Stimulated activated CD8-positive, alpha-beta memory T cell treated with anti-CD3 and anti-CD28 coated beads, Interleukin-2, amount 100 ng/mL, for 48 hours (primary cell): ENCODE measurements around the gene RNF19B.

Experiments
- DNase-seq, 2 donors: peaks; one replicate each; pipeline ENCODE4 v3.0.0-alpha.2; 2020; ENCODE audit warnings: low read depth in 2 of 2

Gene RNF19B

DNA sequence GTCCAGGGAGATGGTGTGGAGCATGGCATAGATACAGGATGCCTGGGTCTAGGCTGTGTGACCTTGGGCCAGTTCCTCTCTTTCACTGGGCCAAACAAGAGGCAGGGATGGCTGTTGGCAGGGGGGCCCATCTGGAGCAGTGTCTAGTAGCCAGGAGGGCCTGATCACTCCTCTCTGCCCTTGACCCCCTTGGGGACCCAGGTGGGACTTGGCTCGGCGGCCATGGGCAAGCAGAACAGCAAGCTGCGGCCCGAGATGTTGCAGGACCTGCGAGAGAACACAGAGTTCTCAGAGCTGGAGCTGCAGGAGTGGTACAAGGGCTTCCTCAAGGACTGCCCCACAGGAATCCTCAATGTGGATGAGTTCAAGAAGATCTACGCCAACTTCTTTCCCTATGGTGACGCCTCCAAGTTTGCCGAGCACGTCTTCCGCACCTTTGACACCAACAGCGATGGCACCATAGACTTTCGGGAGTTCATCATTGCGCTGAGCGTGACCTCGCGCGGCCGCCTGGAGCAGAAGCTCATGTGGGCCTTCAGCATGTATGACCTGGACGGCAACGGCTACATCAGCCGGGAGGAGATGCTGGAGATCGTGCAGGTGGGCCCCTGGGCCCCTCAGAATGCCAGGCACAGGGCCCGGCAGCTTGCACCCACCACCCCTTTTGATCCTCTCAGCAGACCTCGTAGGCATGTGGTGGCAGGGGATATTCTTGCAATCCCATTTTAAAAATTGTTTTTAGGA lies 75.8 kb downstream of the RNF19B start:
- no peak for DNase-seq

DNA sequence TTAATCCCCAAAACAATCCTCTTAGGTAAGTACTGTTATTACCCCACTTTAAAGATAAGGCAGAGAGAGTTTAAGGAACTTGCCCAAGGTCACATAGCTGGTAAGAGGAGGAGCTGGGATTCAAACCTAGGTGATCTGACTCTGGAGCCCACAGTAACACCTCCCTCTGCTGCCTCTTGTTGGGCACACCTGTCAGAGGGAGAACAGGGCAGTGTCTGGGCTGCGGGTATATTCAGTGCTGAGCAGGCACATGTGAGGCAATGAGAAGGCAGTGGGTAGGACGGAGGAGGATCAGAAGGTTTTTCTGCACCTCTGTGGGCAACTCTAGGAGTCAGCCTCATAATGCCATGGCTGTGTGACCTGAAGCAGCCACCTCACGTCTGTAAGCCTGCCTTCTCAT lies 76.5 kb downstream of the RNF19B start:
- no peak for DNase-seq

DNA sequence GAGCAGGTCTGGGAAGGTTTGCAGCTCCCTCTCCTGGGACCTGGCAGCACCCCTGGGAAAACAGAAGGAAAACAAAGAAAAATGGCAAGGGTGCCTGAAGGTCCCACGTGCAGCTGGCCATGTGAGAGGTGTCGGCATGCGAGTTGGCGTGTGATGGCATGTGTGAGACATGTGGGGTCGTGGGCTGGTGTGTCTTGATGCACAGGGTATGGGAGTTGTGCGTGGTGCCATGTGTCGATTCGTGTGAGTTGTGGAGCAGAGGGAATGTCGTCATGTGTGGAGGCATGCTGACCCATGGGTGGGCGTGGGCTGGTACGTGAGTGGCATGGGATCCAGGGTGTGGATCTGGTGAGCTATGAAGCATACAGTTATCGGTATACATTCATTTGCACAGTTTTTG lies 77.0 kb downstream of the RNF19B start:
- DNase-seq: no peak

DNA sequence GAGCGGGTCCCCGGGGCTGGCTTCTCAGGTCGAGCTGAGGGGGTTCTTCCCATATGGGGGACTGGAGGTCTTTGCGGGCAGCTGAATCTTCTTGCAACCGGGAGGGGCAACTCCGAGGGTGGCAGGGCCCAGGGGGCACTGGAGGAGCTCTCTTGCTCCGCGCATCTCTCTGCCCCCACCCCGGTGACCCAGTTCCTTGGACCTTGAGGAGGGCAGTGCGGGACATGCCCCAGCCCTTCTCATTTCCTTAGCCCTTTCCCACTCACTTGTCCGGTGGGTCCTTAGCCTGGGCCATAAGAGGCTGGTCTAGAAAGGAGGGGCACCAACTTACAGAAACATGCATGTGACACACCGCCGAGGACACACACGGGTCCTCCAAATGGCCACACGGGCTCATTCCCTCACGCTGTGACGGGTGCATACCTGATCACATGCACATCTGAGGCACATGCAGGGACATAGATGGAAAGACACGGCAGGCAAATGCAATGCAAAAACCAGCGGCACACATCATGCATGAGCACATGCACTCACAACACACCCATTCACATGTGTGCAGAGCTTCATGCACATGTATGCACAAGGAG lies 77.7 kb downstream of the RNF19B start:
- DNase-seq: no peak
